GM12872 (cell line): ENCODE data around the gene MXD4.

Source experiments
- TF ChIP-seq, protein P1 (sequence below): IDR thresholded peaks from 3 replicates; pipeline ENCODE4 v1.5.1; 2011; ENCODE audit warnings: low read depth, mild to moderate bottlenecking, low read length, moderate library complexity; ENCODE audit not compliant: insufficient read depth

Gene MXD4

DNA sequence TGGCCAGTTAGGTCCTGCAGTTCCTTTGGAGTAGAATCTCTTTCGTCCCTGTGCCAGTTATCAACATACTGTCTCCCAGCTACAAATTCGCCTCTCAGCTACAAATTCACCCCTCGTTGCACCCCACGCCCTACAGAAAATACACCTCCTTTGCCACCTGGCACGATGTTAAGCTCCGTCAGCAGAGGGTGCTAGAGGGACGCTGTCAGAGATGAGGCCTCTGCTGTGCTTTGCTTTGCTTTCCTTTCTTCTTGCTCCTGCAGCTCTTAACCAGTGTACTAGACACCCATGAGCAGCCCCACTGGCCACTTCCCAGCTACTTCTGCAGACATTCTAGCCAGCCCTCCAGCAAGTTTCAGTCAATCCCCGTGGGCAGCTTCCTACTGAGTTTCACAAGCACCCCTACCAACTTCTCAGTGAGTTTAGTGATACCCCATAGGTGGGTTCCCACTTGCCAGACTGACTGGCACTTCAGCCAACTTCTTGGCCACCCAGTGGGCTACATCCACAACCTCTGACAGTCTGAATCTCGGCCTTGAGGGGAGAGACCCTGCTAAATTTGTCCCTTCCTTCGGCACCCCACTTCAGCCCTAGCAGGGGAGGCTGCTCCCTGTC lies 41.8 kb downstream of the MXD4 start:
- TF ChIP-seq, protein P1, sequence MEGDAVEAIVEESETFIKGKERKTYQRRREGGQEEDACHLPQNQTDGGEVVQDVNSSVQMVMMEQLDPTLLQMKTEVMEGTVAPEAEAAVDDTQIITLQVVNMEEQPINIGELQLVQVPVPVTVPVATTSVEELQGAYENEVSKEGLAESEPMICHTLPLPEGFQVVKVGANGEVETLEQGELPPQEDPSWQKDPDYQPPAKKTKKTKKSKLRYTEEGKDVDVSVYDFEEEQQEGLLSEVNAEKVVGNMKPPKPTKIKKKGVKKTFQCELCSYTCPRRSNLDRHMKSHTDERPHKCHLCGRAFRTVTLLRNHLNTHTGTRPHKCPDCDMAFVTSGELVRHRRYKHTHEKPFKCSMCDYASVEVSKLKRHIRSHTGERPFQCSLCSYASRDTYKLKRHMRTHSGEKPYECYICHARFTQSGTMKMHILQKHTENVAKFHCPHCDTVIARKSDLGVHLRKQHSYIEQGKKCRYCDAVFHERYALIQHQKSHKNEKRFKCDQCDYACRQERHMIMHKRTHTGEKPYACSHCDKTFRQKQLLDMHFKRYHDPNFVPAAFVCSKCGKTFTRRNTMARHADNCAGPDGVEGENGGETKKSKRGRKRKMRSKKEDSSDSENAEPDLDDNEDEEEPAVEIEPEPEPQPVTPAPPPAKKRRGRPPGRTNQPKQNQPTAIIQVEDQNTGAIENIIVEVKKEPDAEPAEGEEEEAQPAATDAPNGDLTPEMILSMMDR = peak; percentile 95

DNA sequence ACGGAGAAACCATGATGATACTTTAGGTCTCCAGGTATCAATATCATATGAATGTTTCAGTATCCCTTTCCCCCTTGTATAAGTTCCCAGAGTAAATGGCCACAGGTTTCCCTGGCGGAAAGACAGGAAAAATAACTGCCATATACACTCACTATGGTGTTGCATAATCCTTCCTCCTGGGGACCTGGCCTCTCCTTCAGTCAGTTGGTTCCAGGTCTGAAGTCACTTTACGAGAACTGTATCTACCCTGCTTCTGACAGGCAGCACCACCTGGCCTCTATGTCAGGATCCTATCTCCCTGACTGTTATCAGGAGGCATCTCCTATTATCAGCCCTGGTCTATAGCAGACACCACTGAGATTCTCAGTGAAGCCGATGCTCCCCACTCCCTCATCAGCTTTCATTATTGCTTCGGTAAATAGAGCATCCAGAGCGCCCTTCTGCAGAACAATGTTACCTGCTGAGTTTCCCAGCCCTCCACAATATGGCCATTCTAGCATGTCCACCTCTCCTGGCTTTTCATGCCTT lies 42.6 kb downstream of the MXD4 start:
- TF ChIP-seq, protein P1 = no peak

DNA sequence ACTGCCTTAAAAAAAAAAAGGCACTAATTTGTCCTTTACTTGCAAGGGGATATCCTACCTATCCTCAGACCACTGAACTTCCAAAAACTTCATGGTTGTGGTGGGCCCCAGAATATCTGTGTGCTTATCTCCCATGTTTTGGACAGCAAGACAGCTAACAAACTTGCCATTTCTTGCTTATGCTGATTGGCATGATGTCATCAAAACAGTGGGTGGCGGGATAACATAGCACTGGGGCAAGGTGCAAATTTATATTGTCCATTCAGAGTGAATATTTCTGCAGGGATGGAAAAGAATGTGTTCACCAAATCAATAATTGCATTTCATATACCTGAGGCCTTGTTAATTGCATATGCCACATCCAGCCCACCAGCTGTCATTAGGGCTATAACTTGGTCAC lies 43.5 kb downstream of the MXD4 start:
- TF ChIP-seq, protein P1 = no peak

DNA sequence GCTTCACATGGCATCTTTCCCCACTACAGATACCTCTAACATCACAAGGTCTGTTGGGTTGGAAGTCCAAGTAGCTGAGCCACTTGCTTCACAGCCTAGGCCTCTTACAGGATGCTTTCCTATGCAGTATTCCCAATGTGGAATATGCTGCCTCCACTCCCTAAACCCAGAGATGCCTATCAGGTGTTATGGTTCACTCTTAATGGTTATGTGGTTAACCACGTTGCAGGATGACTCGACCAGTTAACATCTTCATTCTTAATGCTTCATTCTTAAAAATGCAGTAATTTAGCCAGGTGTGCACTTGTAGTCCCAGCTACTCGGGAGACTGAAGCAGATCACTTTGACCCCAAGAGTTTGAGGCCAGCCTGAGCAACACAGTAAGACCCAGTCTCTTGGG lies 44.2 kb downstream of the MXD4 start:
- TF ChIP-seq, protein P1 = no peak

DNA sequence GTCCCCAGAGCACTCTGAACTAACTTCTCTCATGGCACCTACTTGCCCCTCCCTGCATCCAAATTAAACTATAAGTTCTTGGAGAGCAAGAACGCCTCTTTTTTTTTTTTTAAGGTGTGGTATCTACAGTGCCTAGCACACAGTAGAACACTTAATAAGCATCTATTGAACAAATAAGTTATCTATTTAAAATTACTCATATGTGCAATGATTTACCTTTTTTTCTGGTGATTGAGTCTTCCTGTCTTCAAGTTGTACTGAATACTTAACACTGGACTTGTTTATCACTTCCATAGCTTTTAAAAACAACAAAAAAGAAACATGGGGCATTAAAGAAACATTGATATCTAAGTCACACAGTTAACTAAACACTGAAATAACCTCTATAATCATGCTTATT lies 49.1 kb downstream of the MXD4 start:
- TF ChIP-seq, protein P1 = no peak
